NT2/D1 (cell line): ENCODE data around the gene ELOVL1.

Experiments used
- DNase-seq: peaks from one replicate; pipeline ENCODE4 v3.0.0-alpha.2; 2011; ENCODE audit warnings: low read depth, low spot score
- H3K27me3 ChIP-seq: 2 replicates; pipeline ENCODE4 v1.6.0; 2011; ENCODE audit warnings: mild to moderate bottlenecking; ENCODE audit not compliant: insufficient read length, insufficient read depth
- H3K36me3 ChIP-seq: 2 replicates; pipeline ENCODE4 v1.6.1; 2011; ENCODE audit warnings: mild to moderate bottlenecking, low read length, mixed read lengths; ENCODE audit not compliant: insufficient read depth, insufficient read length
- H3K4me1 ChIP-seq: 2 replicates; pipeline ENCODE4 v1.5.1; 2011; ENCODE audit not compliant: insufficient read depth, insufficient read length
- H3K4me3 ChIP-seq: 2 replicates; pipeline ENCODE4 v1.5.1; 2011; ENCODE audit warnings: low read depth; ENCODE audit not compliant: insufficient read length
- H3K9ac ChIP-seq: 2 replicates; pipeline ENCODE4 v1.6.0; 2011; ENCODE audit warnings: low read depth; ENCODE audit not compliant: insufficient read length
- H3K9me3 ChIP-seq: 2 replicates; pipeline ENCODE4 v1.5.1; 2011; ENCODE audit warnings: mild to moderate bottlenecking, low read length; ENCODE audit not compliant: insufficient read depth
- SUZ12 ChIP-seq: IDR thresholded peaks from 2 replicates; pipeline ENCODE4 v1.6.1; 2011; ENCODE audit not compliant: insufficient read length, insufficient read depth; ENCODE audit errors: extremely low read depth
- YY1 ChIP-seq: IDR thresholded peaks from 2 replicates; pipeline ENCODE4 v1.6.1; 2011; ENCODE audit not compliant: insufficient read length, insufficient read depth
- ZNF274 ChIP-seq: IDR thresholded peaks from 2 replicates; pipeline ENCODE4 v1.6.1; 2011; ENCODE audit warnings: mild to moderate bottlenecking, low read depth, low read length

ELOVL1 gene

DNA sequence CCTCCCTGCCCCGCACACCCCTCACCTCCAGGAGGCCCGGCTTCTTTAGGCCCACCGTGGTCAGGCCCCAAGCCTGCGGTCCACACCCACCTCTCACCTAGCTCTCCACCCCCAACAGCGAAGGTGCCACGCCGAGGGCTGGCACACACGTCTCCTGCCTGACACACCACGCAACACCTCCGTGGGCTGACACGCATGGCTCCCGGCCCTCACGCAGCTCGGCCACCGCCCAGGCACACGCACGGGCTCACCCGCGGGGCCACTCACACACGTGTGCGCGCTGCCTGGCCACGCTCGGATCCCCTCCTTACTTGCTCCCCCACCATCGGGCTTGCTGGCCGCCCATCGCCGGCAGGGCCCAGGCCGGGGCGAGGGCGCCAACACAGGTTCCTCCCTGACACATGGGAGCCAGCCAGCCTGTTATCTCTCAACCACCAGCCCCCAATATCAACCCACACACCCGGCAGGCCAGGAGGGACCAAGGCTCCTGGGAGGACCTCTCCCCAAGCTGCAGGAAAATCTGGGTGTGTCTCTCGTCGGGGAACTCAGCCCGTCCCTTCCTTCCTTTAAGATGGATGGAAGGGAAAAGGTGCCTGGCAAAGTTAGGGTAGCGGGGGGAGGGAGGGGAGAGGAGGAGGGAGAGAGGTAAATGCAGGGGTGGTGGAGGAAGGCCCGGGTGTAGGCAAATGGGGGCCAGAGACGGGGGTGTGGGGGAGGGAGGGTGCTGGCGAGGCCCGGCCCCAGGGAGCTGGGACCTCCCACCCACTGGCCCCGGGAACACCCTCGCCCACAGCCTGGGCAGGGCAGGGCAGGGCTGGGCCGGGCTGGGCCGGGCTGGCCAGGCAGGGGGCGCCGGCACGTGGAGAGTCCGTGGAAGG is 546 bp downstream of the ELOVL1 start:
- H3K27me3 ChIP-seq: no peaks in the 10 kb centered on the region
- H3K36me3 ChIP-seq: peaks cover 50% of the 10 kb centered on the region
- peaks cover 15% of the 10 kb centered on the region for H3K4me1 ChIP-seq
- no peak for TF ChIP-seq YY1
- TF ChIP-seq SUZ12: no peak
- TF ChIP-seq ZNF274: no peak
- H3K9ac ChIP-seq: peak overlapping the region; percentile 96
- no peaks in the 10 kb centered on the region for H3K9me3 ChIP-seq
- peak; percentile 25 for DNase-seq
- peak overlapping the region; percentile 89 for H3K4me3 ChIP-seq

DNA sequence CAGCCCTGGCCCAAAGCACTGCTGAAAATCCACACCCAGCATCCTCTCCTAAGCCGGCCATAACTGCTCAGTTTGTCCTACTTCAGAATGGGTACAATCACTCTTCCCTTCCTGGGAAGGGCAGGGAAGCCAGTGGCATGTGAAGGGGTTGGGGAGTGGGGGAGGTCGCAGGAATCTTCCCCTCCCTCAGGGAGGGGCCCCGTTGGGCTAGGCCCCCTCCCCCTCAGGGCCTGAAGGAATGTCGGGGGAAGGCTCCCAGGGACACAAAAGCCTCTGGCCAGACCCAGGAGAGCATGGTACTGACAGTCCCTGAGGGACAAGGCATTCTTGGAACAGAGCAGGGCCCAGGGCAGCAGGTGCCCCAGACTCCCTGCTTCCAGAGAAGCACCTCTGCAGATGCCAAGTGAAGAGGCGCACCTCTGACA is 1.2 kb downstream of the ELOVL1 start:
- Histone ChIP-seq H3K27me3 (no peaks in the 10 kb centered on the region), H3K36me3 (peaks cover 57% of the 10 kb centered on the region), H3K9me3 (no peaks in the 10 kb centered on the region), H3K4me3 (peak overlapping the region; percentile 89), H3K9ac (peak overlapping the region; percentile 96), H3K4me1 (peaks cover 15% of the 10 kb centered on the region)
- DNase-seq: no peak
- no peak for TF ChIP-seq SUZ12

- peak overlapping the region; percentile 96 for H3K9ac ChIP-seq
- no peaks in the 10 kb centered on the region for H3K9me3 ChIP-seq
- no peaks in the 10 kb centered on the region for H3K27me3 ChIP-seq
- DNase-seq: no peak
- peak overlapping the region; percentile 89 for H3K4me3 ChIP-seq
- H3K4me1 ChIP-seq: peaks cover 16% of the 10 kb centered on the region
- H3K36me3 ChIP-seq: peaks cover 61% of the 10 kb centered on the region
- TF ChIP-seq ZNF274 (no peak), SUZ12 (no peak), YY1 (no peak)
Measured at GRCh38 chr1:43366179-43366578, 1.6 kb downstream of the ELOVL1 start.

GRCh38 chr1:43365678-43366077 is 2.1 kb downstream of the ELOVL1 start:
- H3K27me3 ChIP-seq: no peaks in the 10 kb centered on the region
- H3K4me1 ChIP-seq: peaks cover 21% of the 10 kb centered on the region
- peak overlapping the region; percentile 96 for H3K9ac ChIP-seq
- H3K36me3 ChIP-seq: peaks cover 64% of the 10 kb centered on the region
- H3K9me3 ChIP-seq: no peaks in the 10 kb centered on the region
- no peak for TF ChIP-seq ZNF274
- TF ChIP-seq SUZ12: no peak
- no peak for TF ChIP-seq YY1
- no peak for DNase-seq
- peak overlapping the region; percentile 9 for H3K4me3 ChIP-seq

DNA sequence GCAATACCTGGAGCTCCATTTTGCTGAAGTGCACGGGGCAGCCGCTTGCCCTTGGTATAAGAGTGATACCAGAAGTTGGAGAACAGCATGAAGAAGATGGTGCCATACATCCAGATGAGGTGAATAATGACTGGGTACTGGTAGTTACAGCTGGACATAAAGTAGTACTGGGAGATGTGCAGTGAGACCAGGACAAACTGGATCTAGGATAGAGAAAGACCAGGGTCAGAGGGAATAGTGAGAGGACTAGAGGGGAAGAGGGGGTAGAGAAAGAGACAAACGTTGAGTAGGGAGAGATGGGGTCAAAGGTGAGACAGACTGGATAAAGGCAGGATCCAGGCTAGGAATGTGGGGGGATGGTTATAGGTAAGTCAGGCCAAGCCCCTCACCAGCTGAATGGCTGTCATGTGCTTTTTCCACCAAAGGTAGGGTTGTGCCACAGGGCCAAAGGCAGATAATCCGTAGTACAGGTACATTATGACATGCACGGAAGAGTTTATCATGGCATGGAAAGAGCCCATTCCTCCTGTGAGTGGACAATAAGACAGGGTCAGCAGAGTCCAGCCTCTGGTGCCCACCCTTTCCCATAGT is 3.8 kb downstream of the ELOVL1 start:
- Histone ChIP-seq H3K9ac (no peak overlapping the region), H3K27me3 (no peaks in the 10 kb centered on the region), H3K9me3 (no peaks in the 10 kb centered on the region), H3K4me1 (peaks cover 31% of the 10 kb centered on the region), H3K36me3 (peaks cover 72% of the 10 kb centered on the region), H3K4me3 (no peak overlapping the region)
- no peak for DNase-seq
- no peak for TF ChIP-seq YY1
- TF ChIP-seq ZNF274: no peak
- no peak for TF ChIP-seq SUZ12

- no peak overlapping the region for H3K4me3 ChIP-seq
- no peak overlapping the region for H3K9ac ChIP-seq
- H3K4me1 ChIP-seq: peaks cover 31% of the 10 kb centered on the region
- H3K9me3 ChIP-seq: no peaks in the 10 kb centered on the region
- no peak for TF ChIP-seq YY1
- TF ChIP-seq SUZ12: no peak
- TF ChIP-seq ZNF274: no peak
- H3K27me3 ChIP-seq: no peaks in the 10 kb centered on the region
- DNase-seq: no peak
- peaks cover 70% of the 10 kb centered on the region for H3K36me3 ChIP-seq
Measured at GRCh38 chr1:43363283-43363934, 4.4 kb downstream of the ELOVL1 start.

GRCh38 chr1:43360616-43361015 is 7.2 kb downstream of the ELOVL1 start:
- peaks cover 19% of the 10 kb centered on the region for H3K4me1 ChIP-seq

More at GRCh38 chr1:43360616-43361015, 7.2 kb downstream of the ELOVL1 start:
- peaks cover 77% of the 10 kb centered on the region for H3K36me3 ChIP-seq
- peak overlapping the region; percentile 96 for H3K4me3 ChIP-seq
- TF ChIP-seq ZNF274 (no peak), SUZ12 (no peak), YY1 (no peak)
- no peaks in the 10 kb centered on the region for H3K9me3 ChIP-seq
- no peaks in the 10 kb centered on the region for H3K27me3 ChIP-seq
- no peak for DNase-seq
- H3K9ac ChIP-seq: peak overlapping the region; percentile 96
